Posterior vena cava (tissue), 2 donors: ENCODE results near the gene GFER. TPM values are rescaled to one million over a fixed set of nuclear protein-coding genes. Genes with fewer than 3 reads are reported as not detected.
A peak's percentile ranks its signal among the peaks of the same experiment; 100 is the strongest.
"Not testable (repeated sequence)": the region's sequence is repeated elsewhere in the genome, so short reads cannot be mapped to it uniquely, and the experiment has no call there.

Experiments used
- DNase-seq: peaks from one replicate; pipeline ENCODE4 v3.0.0-alpha.2; 2020; ENCODE audit warnings: low spot score
- intact Hi-C, 2 donors: fragments of 100-400 bp; cut with DNase I; formaldehyde crosslinking; loops; one replicate each; pipeline versions ENCODE4 v1.14.1 to v1.14.2; 2022 to 2023
- long read RNA-seq, 2 donors: library from polyadenylated mRNA; unstranded; transcript quantifications; one replicate each; pipeline ENCODE4 v2.0.0, GENCODE V29; 2020 to 2021
- total RNA-seq, 2 donors: library from RNA; stranded (reverse); fragmentation: NEBNext Ultra II Directional; extraction: Animal tissue kit (Norgen Biotek cat#: 25700); gene quantifications; one replicate each; pipeline ENCODE4 v1.2.1, GENCODE V29; 2021
- donor health status: DM: yes; HTN: yes; CAD: no.
- donor health status: DM: yes; HTN: yes; CAD: no.

Gene GFER
- 10 to 100 TPM; 15.1 to 16.2 TPM for total RNA-seq
- long read RNA-seq, donor 1, partial matches to known transcripts = 0 of 4 reads
- long read RNA-seq, donor 1, other reads (novel, unspliced or antisense) = 0 of 4 reads
- long read RNA-seq, donor 2, partial matches to known transcripts = 0 of 2 reads
- long read RNA-seq, donor 2, other reads (novel, unspliced or antisense) = 0 of 2 reads

- intact Hi-C loops = no loop called here
- DNase-seq = peak; percentile 97
Observed at GRCh38 chr16:1983544-1984346, at the start of gene GFER. TSS of gene GFER (plus strand) at chr16:1984193. CDS start at chr16:1984219, 26 bp downstream.

- intact Hi-C loops = no loop called here
- no peak for DNase-seq
Observed at GRCh38 chr16:1936945-1937479, 47.0 kb upstream of the GFER start.

GRCh38 chr16:1938316-1938715 lies 45.7 kb upstream of the GFER start:
- no peak for DNase-seq
- intact Hi-C loops = no loop called here

GRCh38 chr16:1938910-1939309 lies 45.1 kb upstream of the GFER start:
- intact Hi-C loops = no loop called here
- no peak for DNase-seq

- intact Hi-C loops, DNase-seq: not testable (repeated sequence)
Observed at GRCh38 chr16:1939833-1940232, 44.2 kb upstream of the GFER start.

- no peak for DNase-seq
- intact Hi-C loops = no loop called here
Observed at GRCh38 chr16:1940273-1941161, 43.5 kb upstream of the GFER start.

GRCh38 chr16:1941162-1942046 lies 42.6 kb upstream of the GFER start:
- DNase-seq = no peak
- intact Hi-C loops = no loop called here

- DNase-seq = no peak
- intact Hi-C loops = no loop called here
Observed at GRCh38 chr16:1942047-1942809, 41.8 kb upstream of the GFER start.

GRCh38 chr16:1942810-1943726 lies 40.9 kb upstream of the GFER start, which contains the start of gene MSRB1:
TSS of gene MSRB1 (minus strand) at chr16:1943199. CDS start at chr16:1943156, 43 bp downstream.
- peak; percentile 100 for DNase-seq
- intact Hi-C loops = no loop called here

- intact Hi-C loops = no loop called here
- no peak for DNase-seq
Observed at GRCh38 chr16:1944612-1945199, 39.3 kb upstream of the GFER start.

GRCh38 chr16:1945559-1946391 lies 38.2 kb upstream of the GFER start:
- intact Hi-C loops = no loop called here
- no peak for DNase-seq

GRCh38 chr16:1946495-1947368 lies 37.3 kb upstream of the GFER start:
- no peak for DNase-seq
- intact Hi-C loops = no loop called here

- DNase-seq = no peak
- intact Hi-C loops = no loop called here
Observed at GRCh38 chr16:1947369-1947670, 36.7 kb upstream of the GFER start.

GRCh38 chr16:1949507-1949906 lies 34.5 kb upstream of the GFER start:
- intact Hi-C loops = no loop called here
- DNase-seq = no peak

GRCh38 chr16:1950047-1950446 lies 33.9 kb upstream of the GFER start:
- no peak for DNase-seq
- intact Hi-C loops = no loop called here
